Panc1 (cell line): ENCODE data around the gene CRIP3. TPM values are rescaled to one million over a fixed set of nuclear protein-coding genes. Genes with fewer than 3 reads are reported as not detected.

Experiments
- ATAC-seq: fragments of 200-7000 bp; cut with Tn5 transposase; 2 replicates; pipeline ENCODE4 v1.9.1; 2020; ENCODE audit warnings: mild to moderate bottlenecking, moderate library complexity
- BruUV-seq: library from RNA; stranded (reverse); fragments of 400-500 nt; replicated peaks from 2 replicates; lab custom pipeline; 2021; lab: Mats Ljungman, UMichigan
- CTCF ChIA-PET: fragments of 300-600 bp; sonication (Branson Sonifier 250); formaldehyde crosslinking; loops from one replicate; lab custom pipeline; 2022; ENCODE audit warnings: antibody characterized with exemption; lab: Charles Lee
- POLR2A ChIA-PET: fragments of 300-600 bp; sonication (Branson Sonifier 250); formaldehyde crosslinking; loops from one replicate; lab custom pipeline; 2022; ENCODE audit warnings: antibody characterized with exemption; lab: Charles Lee
- DNase-seq: peaks from one replicate; pipeline ENCODE4 v3.0.0-alpha.2; 2010; ENCODE audit warnings: low read depth, low spot score
- H3K27ac ChIP-seq: 2 replicates; pipeline ENCODE4 v1.5.1; 2011; ENCODE audit warnings: mild to moderate bottlenecking, low read length, inconsistent platforms
- H3K27me3 ChIP-seq: fragments of 200-500 bp; sonication (Bioruptor generic); 2 replicates; pipeline ENCODE4 v1.6.0; 2014; ENCODE audit warnings: low read length, inconsistent platforms; ENCODE audit not compliant: control insufficient read depth, insufficient read depth
- H3K36me3 ChIP-seq: fragments of 200-500 bp; sonication (Bioruptor generic); 2 replicates; pipeline ENCODE4 v1.5.1; 2014; ENCODE audit warnings: inconsistent platforms, mild to moderate bottlenecking, low read length, moderate library complexity; ENCODE audit not compliant: control insufficient read depth, insufficient read depth
- H3K4me1 ChIP-seq: 2 replicates; pipeline ENCODE4 v1.5.1; 2011; ENCODE audit warnings: inconsistent platforms, mild to moderate bottlenecking, low read length, moderate library complexity; ENCODE audit not compliant: control insufficient read depth, insufficient read depth
- H3K4me3 ChIP-seq, 2 experiments: 2 replicates each; pipeline ENCODE4 v1.5.1; 2011 to 2012; ENCODE audit warnings: low read depth in 2 of 2, low read length in 2 of 2, mild to moderate bottlenecking in 2 of 2, inconsistent platforms in 1 of 2, moderate library complexity in 1 of 2
- H3K9me3 ChIP-seq: fragments of 200-500 bp; sonication (Bioruptor generic); 2 replicates; pipeline ENCODE4 v1.5.1; 2014; ENCODE audit warnings: low read depth, mild to moderate bottlenecking, inconsistent platforms, low read length, moderate library complexity; ENCODE audit not compliant: control insufficient read depth, insufficient read depth
- CTCF ChIP-seq: fragments of 450-650 bp; IDR thresholded peaks from 2 replicates; pipeline ENCODE4 v1.5.1; 2017; ENCODE audit warnings: mild to moderate bottlenecking
- POLR2AphosphoS5 ChIP-seq: IDR thresholded peaks from 2 replicates; pipeline ENCODE4 v1.6.1; 2012; ENCODE audit warnings: mild to moderate bottlenecking, low read depth, low read length, moderate library complexity
- REST ChIP-seq, 2 experiments: IDR thresholded peaks; 2 replicates each; pipeline ENCODE4 v1.6.1; 2011 to 2012; ENCODE audit warnings: low read depth in 2 of 2, control low read depth in 1 of 2, low read length in 1 of 2, mild to moderate bottlenecking in 1 of 2, moderate library complexity in 1 of 2; ENCODE audit not compliant: insufficient read depth in 1 of 2
- SIN3A ChIP-seq: IDR thresholded peaks from 2 replicates; pipeline ENCODE4 v1.6.1; 2012; ENCODE audit warnings: low read depth, mild to moderate bottlenecking, low read length, moderate library complexity, borderline replicate concordance; ENCODE audit not compliant: insufficient read depth
- TCF7L2 ChIP-seq: IDR thresholded peaks from 2 replicates; pipeline ENCODE4 v1.6.1; 2011; ENCODE audit warnings: mild to moderate bottlenecking, low read depth, low read length, inconsistent platforms
- in situ Hi-C: cut with HindIII; loops from 2 replicates; pipeline ENCODE4 v1.10.0; 2016; ENCODE audit warnings: low sequenced_read_pairs, low pct_unique_long_range_greater_than_20kb
- intact Hi-C: fragments of 100-400 bp; cut with micrococcal nuclease; formaldehyde crosslinking; loops from one replicate; pipeline ENCODE4 v1.10.0; 2022; ENCODE audit not compliant: unreplicated experiment
- total RNA-seq: library from RNA; stranded (reverse); gene quantifications from one replicate; pipeline ENCODE4 v1.2.1, GENCODE V29; 2021; ENCODE audit not compliant: unreplicated experiment

Gene CRIP3
- total RNA-seq, 1 experiment from 2014 or later = 0.64 TPM

- ChIA-PET POLR2A (no interaction called here), CTCF (no interaction called here)
- in situ Hi-C loops = no loop called here
- no peak overlapping the region for H3K4me3 ChIP-seq
- no peak overlapping the region for H3K27ac ChIP-seq
- H3K27me3 ChIP-seq = peaks cover 4% of the 10 kb centered on the region; the same call in 1 of the 2 replicates
- no peaks in the 10 kb centered on the region for H3K36me3 ChIP-seq
- ATAC-seq (no peak), DNase-seq (no peak)
- TF ChIP-seq POLR2AphosphoS5 (no peak), SIN3A (no peak), REST (IDR thresholded peaks at IDR 0.05; ENCODE audit: insufficient read depth in 1 of 2, low read depth in 2 of 2, low read length in 1 of 2) (no peak), TCF7L2 (no peak), CTCF (no peak)
- BruUV-seq = no TSS peak
- H3K4me1 ChIP-seq = no peaks in the 10 kb centered on the region
- H3K9me3 ChIP-seq = no peaks in the 10 kb centered on the region
- intact Hi-C loops = no loop called here
Measured at GRCh38 chr6:43311666-43312065, 3.0 kb upstream of the CRIP3 start.

- ATAC-seq = no peak
- TF ChIP-seq POLR2AphosphoS5 (no peak), SIN3A (no peak), REST (IDR thresholded peaks at IDR 0.05; ENCODE audit: insufficient read depth in 1 of 2, low read depth in 2 of 2, low read length in 1 of 2) (no peak), CTCF (no peak), TCF7L2 (no peak)
- in situ Hi-C loops = no loop called here
Measured at GRCh38 chr6:43310624-43311023, 2.0 kb upstream of the CRIP3 start.

More at GRCh38 chr6:43310624-43311023, 2.0 kb upstream of the CRIP3 start:
- intact Hi-C loops = no loop called here
- no peak for DNase-seq
- BruUV-seq = no TSS peak
- Histone ChIP-seq H3K27me3 (peaks cover 4% of the 10 kb centered on the region; the same call in 1 of the 2 replicates), H3K4me3 (no peak overlapping the region), H3K27ac (no peak overlapping the region), H3K36me3 (no peaks in the 10 kb centered on the region), H3K4me1 (no peaks in the 10 kb centered on the region), H3K9me3 (no peaks in the 10 kb centered on the region)
- CTCF ChIA-PET = no interaction called here
- POLR2A ChIA-PET = no interaction called here
